ENCODE measurements around the gene NPNT. TPM values are rescaled to one million over a fixed set of nuclear protein-coding genes. Genes with fewer than 3 reads are reported as not detected.

NPNT gene
- total RNA-seq, 1 donor from 2014 or later, result 263 TPM

DNA sequence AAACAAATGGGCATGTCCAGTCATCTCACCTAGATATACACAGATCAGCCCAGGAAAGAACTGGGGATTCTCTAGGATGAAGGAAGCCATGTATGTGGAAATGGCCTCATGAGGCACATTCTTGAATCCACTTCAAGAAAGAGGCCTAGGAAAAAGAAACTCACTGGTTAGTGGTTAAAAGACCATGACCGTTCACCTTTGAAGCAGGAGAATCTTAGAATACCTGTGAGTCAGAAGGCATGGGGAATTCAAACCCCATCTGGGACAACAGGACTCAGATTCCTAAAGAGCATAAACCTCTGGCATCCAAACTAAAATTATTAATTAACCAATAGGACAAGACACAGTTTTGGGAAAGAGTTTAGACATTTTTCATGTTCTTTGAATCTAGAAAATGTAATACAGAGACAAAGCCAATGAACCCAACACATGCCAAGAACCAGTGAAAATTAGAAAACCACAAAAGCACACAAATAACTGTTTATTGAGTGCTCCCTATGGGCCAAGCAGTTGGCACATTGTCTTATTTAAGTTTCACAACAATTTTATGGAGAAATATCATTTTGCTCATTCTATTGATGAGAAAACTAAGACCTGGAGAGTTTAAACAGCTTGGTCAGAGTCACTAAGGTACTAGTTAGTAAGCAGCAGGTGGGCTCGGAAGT lies 97.5 kb downstream of the NPNT start:
- intact Hi-C loops (cut with DNase I), result no loop called here
- no peaks in the 10 kb centered on the region for H3K27me3 ChIP-seq
- H3K4me1 ChIP-seq, result peaks cover 12% of the 10 kb centered on the region
- DNase-seq (no peak), ATAC-seq (no peak)
- H3K4me3 ChIP-seq, result no peak overlapping the region
- H3K9me3 ChIP-seq, result no peaks in the 10 kb centered on the region
- no peaks in the 10 kb centered on the region for H3K36me3 ChIP-seq
- no peak overlapping the region for H3K27ac ChIP-seq
- TF ChIP-seq, protein P1, sequence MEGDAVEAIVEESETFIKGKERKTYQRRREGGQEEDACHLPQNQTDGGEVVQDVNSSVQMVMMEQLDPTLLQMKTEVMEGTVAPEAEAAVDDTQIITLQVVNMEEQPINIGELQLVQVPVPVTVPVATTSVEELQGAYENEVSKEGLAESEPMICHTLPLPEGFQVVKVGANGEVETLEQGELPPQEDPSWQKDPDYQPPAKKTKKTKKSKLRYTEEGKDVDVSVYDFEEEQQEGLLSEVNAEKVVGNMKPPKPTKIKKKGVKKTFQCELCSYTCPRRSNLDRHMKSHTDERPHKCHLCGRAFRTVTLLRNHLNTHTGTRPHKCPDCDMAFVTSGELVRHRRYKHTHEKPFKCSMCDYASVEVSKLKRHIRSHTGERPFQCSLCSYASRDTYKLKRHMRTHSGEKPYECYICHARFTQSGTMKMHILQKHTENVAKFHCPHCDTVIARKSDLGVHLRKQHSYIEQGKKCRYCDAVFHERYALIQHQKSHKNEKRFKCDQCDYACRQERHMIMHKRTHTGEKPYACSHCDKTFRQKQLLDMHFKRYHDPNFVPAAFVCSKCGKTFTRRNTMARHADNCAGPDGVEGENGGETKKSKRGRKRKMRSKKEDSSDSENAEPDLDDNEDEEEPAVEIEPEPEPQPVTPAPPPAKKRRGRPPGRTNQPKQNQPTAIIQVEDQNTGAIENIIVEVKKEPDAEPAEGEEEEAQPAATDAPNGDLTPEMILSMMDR (IDR thresholded peaks at IDR 0.05), result no peak

DNA sequence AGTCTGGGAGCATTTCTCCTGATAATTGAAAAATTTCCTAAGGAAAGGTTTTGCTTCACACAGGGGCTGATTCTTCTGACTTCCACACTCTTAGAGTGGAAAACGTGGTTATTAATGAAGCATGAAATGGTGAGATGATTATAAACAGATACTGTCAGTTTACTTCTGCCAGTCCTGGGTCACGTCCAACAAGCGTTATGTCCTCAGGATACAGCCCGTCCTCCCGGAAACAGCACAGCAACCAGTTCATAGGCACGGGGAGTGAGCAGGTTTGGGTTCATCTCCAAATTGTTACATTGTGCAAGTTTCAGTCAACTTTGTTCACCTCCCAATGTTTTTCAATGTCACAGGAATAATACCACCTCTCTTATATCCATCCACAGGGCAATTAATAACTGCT lies 98.8 kb downstream of the NPNT start:
- TF ChIP-seq, protein P1 (IDR thresholded peaks at IDR 0.05), result no peak
- peaks cover 12% of the 10 kb centered on the region for H3K4me1 ChIP-seq
- H3K4me3 ChIP-seq, result no peak overlapping the region
- no peak overlapping the region for H3K27ac ChIP-seq
- ATAC-seq (no peak), DNase-seq (no peak)
- no peaks in the 10 kb centered on the region for H3K27me3 ChIP-seq
- H3K36me3 ChIP-seq, result no peaks in the 10 kb centered on the region
- no peaks in the 10 kb centered on the region for H3K9me3 ChIP-seq
- intact Hi-C loops (cut with DNase I), result no loop called here

DNA sequence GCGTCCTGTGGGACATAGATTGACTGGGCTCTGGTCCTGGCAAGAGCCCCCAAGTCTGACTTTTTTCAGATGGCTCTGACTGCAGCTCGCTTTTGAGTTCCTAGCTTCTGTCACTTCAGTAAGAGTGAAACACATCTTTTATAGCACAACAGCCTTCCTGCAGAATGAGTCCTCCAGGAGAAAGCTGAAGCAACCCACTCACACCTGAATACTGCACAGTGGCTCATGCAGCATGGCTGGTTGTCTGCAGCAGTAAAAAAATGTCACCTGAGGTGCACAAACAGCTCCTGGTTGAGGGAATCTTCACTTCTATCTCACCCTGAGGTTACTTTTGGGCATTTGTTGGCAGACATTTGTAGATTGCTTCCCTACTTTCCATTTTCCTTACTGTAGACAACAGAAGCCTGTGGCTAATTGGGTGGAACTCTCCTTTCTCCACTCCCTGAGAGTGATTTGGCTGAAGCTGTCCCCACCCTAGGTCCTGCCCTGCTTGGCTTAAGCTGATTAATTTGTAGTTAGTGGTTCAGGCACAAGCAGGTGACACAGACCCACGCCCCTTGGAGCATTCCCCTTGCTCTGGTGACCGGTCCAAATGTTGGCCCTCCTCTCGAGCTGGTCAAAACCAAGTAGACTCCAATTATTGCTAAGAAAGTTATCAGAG lies 99.7 kb downstream of the NPNT start:
- Histone ChIP-seq H3K4me3 (no peak overlapping the region), H3K27me3 (no peaks in the 10 kb centered on the region), H3K27ac (no peak overlapping the region), H3K4me1 (peaks cover 9% of the 10 kb centered on the region), H3K36me3 (no peaks in the 10 kb centered on the region), H3K9me3 (no peaks in the 10 kb centered on the region)
- DNase-seq (no peak), ATAC-seq (no peak)
- TF ChIP-seq, protein P1 (IDR thresholded peaks at IDR 0.05), result no peak
- intact Hi-C loops (cut with DNase I), result no loop called here

DNA sequence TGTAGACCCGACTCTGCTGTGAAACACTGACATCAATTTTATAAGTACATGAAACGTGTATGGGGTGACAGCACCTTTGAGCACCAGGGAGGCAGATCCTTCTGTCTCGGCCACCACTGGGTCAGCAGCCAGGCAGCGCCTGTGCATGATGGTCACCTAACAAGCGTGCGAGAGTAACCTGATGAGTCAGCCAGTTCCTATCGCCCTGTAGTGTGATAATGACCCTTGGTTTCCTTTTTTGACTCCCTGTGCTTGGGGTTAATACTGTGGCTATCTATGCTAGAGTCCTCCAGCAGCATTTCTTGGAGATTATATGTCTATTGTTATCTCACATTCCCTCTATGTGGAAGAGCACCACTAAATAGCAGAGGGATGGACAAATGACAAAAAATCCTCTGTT lies 101.6 kb downstream of the NPNT start:
- TF ChIP-seq, protein P1 (IDR thresholded peaks at IDR 0.05), result no peak
- DNase-seq (no peak), ATAC-seq (no peak)
- Histone ChIP-seq H3K4me1 (no peaks in the 10 kb centered on the region), H3K36me3 (no peaks in the 10 kb centered on the region), H3K9me3 (no peaks in the 10 kb centered on the region), H3K27ac (no peak overlapping the region), H3K4me3 (no peak overlapping the region), H3K27me3 (no peaks in the 10 kb centered on the region)
- intact Hi-C loops (cut with DNase I), result no loop called here

DNA sequence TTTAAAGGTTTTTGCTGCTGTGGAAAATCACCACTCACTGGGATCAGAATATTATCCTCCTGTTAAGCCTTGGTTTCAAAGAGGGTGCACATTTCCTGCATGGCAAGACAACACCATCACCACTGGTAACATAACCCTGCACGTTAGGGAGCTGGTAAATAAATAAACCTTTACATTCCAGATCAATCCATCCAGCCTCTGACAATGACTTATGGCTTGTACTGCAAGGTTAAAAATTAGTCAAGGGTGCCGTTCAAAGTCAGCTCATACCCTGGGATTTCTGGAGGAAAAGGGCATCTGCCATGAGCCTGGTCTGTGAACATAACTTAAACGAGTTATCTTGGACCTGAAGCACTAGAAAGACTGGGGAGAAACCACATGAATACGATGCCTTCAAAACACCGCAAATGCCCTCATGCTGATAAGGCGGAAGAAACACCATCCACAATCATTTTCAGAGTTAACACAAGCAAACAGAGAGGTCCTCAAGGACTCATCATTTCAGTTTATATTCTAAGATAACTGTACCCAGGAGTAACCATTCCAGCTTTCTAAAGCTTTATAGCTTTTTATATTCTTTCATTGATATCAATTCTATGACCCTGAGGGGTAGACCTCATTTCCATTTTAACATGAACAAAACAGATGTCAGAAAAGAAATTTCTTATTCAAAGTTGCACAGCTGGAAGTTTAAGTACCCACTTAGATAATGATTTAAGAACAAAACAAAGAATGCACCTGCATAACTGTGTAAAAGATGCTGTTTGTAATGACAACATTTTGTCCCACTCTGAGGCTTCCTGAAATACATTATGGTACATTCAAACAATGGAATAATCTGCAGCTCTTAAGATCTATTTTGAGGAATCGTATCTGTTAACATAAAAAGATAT lies 103.1 kb downstream of the NPNT start:
- no peaks in the 10 kb centered on the region for H3K36me3 ChIP-seq
- DNase-seq (no peak), ATAC-seq (no peak)
- no peak overlapping the region for H3K27ac ChIP-seq
- H3K27me3 ChIP-seq, result no peaks in the 10 kb centered on the region
- TF ChIP-seq, protein P1 (IDR thresholded peaks at IDR 0.05), result no peak
- H3K4me3 ChIP-seq, result no peak overlapping the region
- H3K4me1 ChIP-seq, result no peaks in the 10 kb centered on the region
- no peaks in the 10 kb centered on the region for H3K9me3 ChIP-seq
- intact Hi-C loops (cut with DNase I), result no loop called here

Measured in upper lobe of right lung (tissue), 1 donor.